ENCODE results near the gene GTF2H1.

- no peak for TF ChIP-seq GATA3 (IDR thresholded peaks at IDR 0.05; ENCODE audit: low read depth, low read length)
- TF ChIP-seq GATA2 (IDR thresholded peaks at IDR 0.05; ENCODE audit: low read depth, low read length), result no peak
These were observed 8.2 kb upstream of the GTF2H1 start for GRCh38 chr11:18313965-18314763.
